HepG2 (cell line): ENCODE data around the gene LASP1.

Experiments used
- CTCF ChIP-seq: sonication (generic); formaldehyde crosslinking; IDR thresholded peaks from 2 replicates; pipeline ENCODE4 v1.5.0; 2020; ENCODE audit warnings: mild to moderate bottlenecking, missing genetic modification reagents, moderate library complexity
- EZH2 ChIP-seq: conservative IDR thresholded peaks from 2 replicates; pipeline ENCODE4 v1.6.1; 2012; ENCODE audit warnings: mild to moderate bottlenecking, low read depth, low read length, moderate library complexity
- FIP1L1 ChIP-seq: fragments of 200-400 bp; formaldehyde crosslinking; IDR thresholded peaks from 2 replicates; pipeline ENCODE4 v1.6.1; 2018; ENCODE audit warnings: low read depth, mild to moderate bottlenecking, low read length, moderate library complexity, borderline replicate concordance; ENCODE audit not compliant: insufficient read depth
- PHF21A ChIP-seq: sonication (generic); formaldehyde crosslinking; IDR thresholded peaks from 2 replicates; pipeline ENCODE4 v1.5.0; 2020; ENCODE audit warnings: mild to moderate bottlenecking, missing genetic modification reagents
- SUZ12 ChIP-seq: fragments of 150-350 bp; IDR thresholded peaks from 2 replicates; pipeline ENCODE4 v1.6.1; 2014; ENCODE audit warnings: low read depth, low read length
- ZNF18 ChIP-seq: sonication (generic); formaldehyde crosslinking; IDR thresholded peaks from 2 replicates; pipeline ENCODE4 v1.8.0; 2022; ENCODE audit warnings: mild to moderate bottlenecking, missing genetic modification reagents; ENCODE audit not compliant: insufficient replicate concordance

- TF ChIP-seq CTCF (CRISPR knock-in tag) (no peak), PHF21A (no peak), EZH2 (no peak), FIP1L1 (no peak), ZNF18 (CRISPR knock-in tag) (no peak), SUZ12 (no peak)
These were observed 23.3 kb downstream of the LASP1 start for GRCh38 chr17:38893113-38893512.
